GM19238 (cell line): ENCODE measurements around the gene CDH24.
"Not testable (repeated sequence)": the region's sequence is repeated elsewhere in the genome, so short reads cannot be mapped to it uniquely, and the experiment has no call there.

Source experiments
- DNase-seq: peaks from one replicate; pipeline ENCODE4 v3.0.0; 2011; ENCODE audit warnings: low spot score; ENCODE audit not compliant: insufficient read length

CDH24 gene

GRCh38 chr14:23021434-23021833 is 35.9 kb downstream of the CDH24 start:
- DNase-seq: no peak

GRCh38 chr14:23020143-23021128 is 36.9 kb downstream of the CDH24 start:
- DNase-seq: no peak

DNA sequence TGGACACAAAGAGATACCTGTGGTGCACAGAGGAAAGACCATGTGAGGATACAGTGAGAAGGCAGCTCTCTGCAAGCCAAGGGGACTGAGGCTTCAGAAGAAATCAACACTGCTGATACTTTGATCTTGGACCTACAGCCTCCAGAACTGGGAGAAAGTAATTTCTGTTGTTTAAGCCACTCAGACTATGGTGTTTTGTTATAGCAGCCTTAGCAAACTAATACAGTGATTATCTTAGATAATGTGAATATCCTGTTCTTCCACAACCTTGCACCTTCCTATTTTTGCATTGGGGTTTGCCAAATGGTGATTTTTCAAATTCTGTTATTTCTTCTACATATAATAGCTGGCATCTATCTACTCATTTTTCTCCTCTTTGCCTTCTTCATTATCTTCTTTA is 39.2 kb downstream of the CDH24 start:
- no peak for DNase-seq

DNA sequence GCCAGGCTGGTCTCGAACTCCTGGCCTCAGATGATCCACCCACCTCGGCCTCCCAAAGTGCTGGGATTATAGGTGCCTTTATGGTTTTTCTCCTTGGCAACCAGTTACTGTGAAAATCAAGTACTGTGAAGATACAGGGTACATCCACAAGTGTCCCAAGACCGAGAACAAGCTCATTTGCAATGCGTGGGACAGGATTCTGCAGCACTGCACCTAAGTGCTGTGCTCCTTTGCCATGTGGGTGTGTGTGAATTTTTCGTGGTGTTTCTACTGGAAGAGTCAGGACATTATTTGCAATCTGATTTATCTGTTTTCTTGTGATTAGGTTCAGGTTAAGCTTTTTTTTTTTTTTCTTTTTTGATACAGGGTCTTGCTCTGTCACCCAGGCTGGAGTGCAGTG is 40.2 kb downstream of the CDH24 start:
- DNase-seq: no peak

DNA sequence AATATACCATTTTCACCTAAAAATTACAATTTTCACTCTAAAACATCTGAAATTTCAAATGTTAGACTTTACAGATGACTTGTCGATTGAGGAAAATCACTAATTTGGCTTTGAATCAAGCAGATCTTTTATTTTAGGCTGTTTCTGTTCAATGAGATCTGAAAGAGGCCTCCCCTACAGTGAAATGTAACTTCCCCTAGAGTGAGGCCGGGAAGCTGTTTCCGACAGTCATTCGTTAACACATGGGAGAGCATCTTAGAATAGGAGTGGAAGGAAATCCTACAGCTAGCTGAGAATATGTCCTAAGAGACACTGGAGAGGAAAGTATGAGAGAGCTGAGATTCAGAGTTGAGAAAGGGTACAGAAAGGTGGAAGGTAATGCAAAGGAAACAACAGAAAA is 41.7 kb downstream of the CDH24 start:
- no peak for DNase-seq

DNA sequence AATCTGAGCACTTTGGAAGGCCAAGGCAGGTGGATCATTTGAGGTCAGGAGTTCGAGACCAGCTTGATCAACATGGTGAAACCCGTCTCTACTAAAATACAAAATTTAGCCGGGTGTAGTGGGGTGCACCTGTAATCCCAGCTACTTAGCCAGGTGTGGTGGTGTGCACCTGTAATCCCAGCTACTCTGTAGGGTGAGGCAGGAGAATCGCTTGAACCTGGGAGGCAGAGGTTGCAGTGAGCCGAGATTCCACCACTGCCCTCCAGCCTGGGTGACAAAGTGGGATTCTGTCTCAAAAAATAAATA is 43.6 kb downstream of the CDH24 start:
- not testable (repeated sequence) for DNase-seq

- DNase-seq: no peak
Observed at GRCh38 chr14:23013054-23013748, 44.1 kb downstream of the CDH24 start.

- peak; percentile 81 for DNase-seq
Observed at GRCh38 chr14:23009939-23010726, 47.2 kb downstream of the CDH24 start, which contains the start of gene C14orf93. TSS of gene C14orf93 (minus strand) at chr14:23010143. CDS start at chr14:22999023, 11,120 bp downstream.

GRCh38 chr14:23009483-23009938 is 47.8 kb downstream of the CDH24 start:
- DNase-seq: no peak

GRCh38 chr14:23008831-23009230 is 48.5 kb downstream of the CDH24 start:
- no peak for DNase-seq

DNA sequence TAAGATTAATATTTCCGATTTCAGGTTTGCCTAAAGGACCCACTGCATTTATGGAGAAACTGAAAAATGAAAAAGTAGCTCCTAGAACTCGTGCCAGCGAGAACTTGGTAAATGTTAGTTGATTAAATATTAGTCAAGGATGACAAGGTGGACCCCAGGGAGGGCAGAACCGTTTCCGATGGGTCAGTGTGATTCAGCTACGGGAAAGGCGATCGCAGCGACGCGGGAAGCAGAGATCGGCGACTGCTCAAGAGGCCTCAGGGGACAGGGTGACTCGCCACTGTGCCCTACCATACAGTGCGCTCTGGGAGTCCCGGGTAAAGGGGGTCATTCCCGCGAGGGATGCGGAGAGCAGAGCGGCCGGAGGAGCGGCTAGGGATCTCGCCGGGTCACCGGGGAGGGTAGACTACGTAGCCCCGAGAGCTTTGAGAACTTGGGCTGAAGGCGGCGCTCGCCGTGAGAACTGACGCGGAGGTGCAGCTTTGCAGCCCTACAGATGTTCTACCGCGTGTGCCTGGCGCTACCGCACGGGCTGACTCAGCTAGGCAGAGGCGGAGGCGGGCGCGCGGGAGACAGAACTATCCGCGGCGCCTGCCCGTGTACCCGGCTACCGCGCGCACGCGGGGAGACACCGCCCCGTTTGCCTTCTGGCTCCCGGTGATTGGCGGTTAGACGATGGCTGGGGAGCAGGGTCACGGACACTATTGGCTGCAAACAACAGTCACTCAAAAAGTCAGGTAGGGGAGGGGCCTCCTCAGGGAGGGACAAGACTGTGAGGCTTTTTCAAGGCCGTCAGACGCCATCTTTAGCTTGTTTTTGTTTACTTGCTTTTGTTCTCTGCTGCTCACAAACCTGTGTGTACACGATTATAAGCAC is 50.5 kb downstream of the CDH24 start:
- peak; percentile 89 for DNase-seq

DNA sequence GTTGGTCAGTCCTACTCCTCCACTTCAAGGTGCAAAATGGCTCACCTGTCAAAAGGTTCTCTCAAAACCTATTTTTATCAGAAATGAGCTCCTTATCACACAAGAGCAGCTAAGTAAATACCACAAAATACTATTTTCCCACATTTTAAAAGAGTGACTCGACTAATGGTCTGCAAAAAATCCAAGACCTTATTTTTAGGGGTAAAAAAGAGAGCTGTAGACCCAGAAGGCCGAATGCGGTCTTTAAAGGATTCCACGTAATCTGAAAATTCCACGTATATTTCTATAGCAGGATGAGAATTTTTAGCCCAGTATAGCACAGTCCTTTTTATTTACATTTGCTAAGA is 51.2 kb downstream of the CDH24 start:
- DNase-seq: no peak

- DNase-seq: no peak
Observed at GRCh38 chr14:23005451-23006187, 51.7 kb downstream of the CDH24 start.

- DNase-seq: not testable (repeated sequence)
Observed at GRCh38 chr14:23004274-23004673, 53.0 kb downstream of the CDH24 start.

- DNase-seq: no peak
Observed at GRCh38 chr14:23002592-23002991, 54.7 kb downstream of the CDH24 start.

DNA sequence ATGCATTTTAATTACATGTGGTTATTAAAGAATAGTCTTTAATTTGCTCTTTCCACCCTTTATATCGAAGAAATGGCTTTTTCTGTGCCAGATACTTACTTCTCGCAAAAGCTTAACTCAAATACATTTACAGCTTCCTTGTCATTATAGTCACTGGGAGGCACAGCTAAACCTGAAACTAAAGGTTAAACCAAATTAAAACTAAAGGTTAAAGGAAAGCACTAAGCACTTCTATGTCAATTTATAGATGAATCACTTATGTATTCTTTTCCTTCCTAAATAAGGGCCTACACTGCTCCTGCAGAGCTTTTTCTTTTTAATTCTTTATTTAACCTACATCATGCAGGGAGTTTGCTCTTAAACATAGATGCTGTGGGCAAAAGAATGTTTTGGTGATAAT is 56.5 kb downstream of the CDH24 start:
- no peak for DNase-seq

DNA sequence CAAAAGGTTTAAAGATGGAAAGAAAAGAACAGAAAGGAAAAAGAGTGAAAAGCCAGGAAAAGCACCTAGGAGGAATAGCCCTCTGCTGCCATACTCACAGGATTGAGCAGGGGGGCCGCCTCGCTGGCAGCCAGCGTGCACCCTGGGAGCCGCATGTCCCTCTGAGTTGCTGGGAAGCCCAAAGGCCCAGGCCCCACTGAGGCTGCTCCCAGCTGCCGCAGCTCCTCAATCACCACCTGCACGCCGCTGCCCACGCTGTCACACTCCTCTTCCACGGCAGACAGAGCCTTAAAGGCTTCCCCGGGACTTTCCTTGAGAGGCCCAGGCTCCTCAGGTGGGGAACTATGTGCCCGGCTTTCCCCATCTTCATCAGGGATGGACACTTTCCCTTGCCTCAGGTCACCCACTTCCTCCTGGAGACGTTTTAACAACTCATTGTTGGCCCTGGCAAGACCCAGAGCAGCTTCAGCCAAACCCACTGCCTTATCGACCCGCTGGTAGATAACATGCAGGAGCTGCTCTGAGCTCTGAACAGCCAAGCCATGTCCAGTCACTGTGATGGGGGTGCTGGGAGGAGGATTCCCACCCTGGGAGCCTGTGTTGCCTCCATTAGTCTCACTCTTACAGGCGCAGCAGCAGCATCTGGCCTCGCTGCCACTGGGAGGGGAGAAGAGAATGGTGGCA is 58.8 kb downstream of the CDH24 start:
- DNase-seq: no peak

- DNase-seq: no peak
Observed at GRCh38 chr14:22997676-22998323, 59.5 kb downstream of the CDH24 start.
